ENCODE data around the gene TIMP2.

The TIMP2 gene

DNA sequence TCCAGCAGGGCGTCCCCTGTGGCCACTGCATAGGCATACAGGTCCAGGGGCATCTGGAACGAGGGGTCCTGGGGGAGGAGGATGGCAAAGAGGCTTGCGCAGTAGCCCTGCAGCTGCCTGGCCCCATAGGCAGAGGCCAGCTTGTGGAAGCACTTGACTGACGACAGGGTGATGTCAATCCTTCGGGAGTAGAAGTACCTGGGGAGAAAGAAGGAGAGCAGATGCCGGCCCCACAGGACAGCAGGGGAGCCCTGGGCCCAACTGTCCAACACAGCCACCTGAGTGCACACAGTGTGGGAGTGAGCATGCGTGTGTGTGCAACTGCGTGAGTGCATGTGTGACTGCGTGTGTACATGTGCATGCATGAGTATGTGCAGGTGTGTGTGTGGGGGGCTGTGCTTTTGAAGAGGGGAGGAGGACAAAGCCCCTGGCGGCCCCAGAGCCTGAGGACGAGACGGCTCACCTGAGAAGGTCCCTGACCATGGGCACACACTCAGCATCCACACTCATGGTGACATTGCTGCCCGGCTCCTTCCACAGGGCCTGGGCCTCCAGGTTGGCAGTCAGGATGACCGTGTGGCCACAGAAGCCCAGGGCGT lies 47.4 kb upstream of the TIMP2 start:
- Histone ChIP-seq H3K27me3 (ENCODE audit: insufficient read depth, low read length, poor library complexity) (no peaks in the 10 kb centered on the region), H3K4me2 (ENCODE audit: insufficient read depth, low read length) (no peak overlapping the region), H3K9me3 (ENCODE audit: insufficient read depth, low read length, severe bottlenecking) (no peaks in the 10 kb centered on the region), H4K20me1 (ENCODE audit: insufficient read depth, low read length) (peaks cover 39% of the 10 kb centered on the region), H2AFZ (ENCODE audit: low read depth, low read length) (no peak overlapping the region), H3K79me2 (ENCODE audit: insufficient read depth, low read length) (peaks cover 18% of the 10 kb centered on the region), H3K9ac (ENCODE audit: low read depth, low read length) (no peak overlapping the region), H3K4me3 (ENCODE audit: low read depth in 1 of 2, low read length in 2 of 2) (no peak overlapping the region), H3K4me1 (ENCODE audit: insufficient read depth, low read length) (peaks cover 13% of the 10 kb centered on the region), H3K36me3 (ENCODE audit: insufficient read depth, low read length) (peaks cover 88% of the 10 kb centered on the region), H3K27ac (ENCODE audit: low read length) (no peak overlapping the region)
- TF ChIP-seq EZH2 (IDR thresholded peaks at IDR 0.05; ENCODE audit: borderline replicate concordance, low read depth, low read length, severe bottlenecking): no peak
- TF ChIP-seq, protein P1, sequence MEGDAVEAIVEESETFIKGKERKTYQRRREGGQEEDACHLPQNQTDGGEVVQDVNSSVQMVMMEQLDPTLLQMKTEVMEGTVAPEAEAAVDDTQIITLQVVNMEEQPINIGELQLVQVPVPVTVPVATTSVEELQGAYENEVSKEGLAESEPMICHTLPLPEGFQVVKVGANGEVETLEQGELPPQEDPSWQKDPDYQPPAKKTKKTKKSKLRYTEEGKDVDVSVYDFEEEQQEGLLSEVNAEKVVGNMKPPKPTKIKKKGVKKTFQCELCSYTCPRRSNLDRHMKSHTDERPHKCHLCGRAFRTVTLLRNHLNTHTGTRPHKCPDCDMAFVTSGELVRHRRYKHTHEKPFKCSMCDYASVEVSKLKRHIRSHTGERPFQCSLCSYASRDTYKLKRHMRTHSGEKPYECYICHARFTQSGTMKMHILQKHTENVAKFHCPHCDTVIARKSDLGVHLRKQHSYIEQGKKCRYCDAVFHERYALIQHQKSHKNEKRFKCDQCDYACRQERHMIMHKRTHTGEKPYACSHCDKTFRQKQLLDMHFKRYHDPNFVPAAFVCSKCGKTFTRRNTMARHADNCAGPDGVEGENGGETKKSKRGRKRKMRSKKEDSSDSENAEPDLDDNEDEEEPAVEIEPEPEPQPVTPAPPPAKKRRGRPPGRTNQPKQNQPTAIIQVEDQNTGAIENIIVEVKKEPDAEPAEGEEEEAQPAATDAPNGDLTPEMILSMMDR (IDR thresholded peaks at IDR 0.05; ENCODE audit: borderline replicate concordance, extremely low read depth, low read length, poor library complexity, severe bottlenecking): no peak
- ATAC-seq (ENCODE audit: insufficient read depth, low read depth) (peak; percentile 4; the same call in 1 of the 3 replicates), DNase-seq (no peak)

DNA sequence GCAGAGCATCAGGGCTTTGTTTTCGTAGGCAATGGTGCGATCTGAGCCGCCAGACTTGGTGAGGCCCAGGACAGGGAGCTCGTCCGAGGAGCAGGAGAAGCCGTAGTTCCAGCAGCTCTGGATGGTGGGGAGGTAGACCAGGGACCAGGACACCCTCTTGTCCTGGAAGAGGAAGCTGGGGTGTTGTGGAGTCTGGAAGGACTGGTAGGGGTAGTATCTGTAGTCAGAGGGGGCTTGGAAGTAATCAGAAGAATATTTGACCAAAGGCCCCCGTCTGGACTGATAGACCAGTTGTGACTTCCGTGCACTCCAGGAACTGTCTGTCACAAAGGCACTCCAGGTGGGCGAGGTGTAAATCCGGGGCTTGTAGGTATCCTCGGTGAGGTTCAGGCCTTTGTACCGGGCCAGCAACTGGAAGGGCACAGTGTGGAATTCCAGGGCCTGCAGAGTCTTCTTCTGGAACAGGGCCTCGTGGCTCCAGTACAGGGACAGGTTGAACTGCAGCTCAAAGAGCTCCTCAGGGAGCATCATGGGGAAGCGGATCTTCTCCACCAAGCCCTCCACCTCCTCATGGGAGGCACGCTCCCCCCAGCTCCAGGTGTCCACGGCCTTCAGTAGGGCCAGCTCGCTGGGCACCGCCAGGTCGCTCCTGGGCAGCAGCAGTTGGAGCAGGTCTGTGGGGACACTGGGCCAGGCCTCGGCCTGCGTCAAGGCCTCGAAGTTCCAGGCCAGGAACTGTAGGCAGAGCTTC lies 46.7 kb upstream of the TIMP2 start:
- H3K36me3 ChIP-seq (ENCODE audit: insufficient read depth, low read length): peaks cover 88% of the 10 kb centered on the region
- H4K20me1 ChIP-seq (ENCODE audit: insufficient read depth, low read length): peaks cover 41% of the 10 kb centered on the region
- H3K27ac ChIP-seq (ENCODE audit: low read length): no peak overlapping the region
- no peak for TF ChIP-seq EZH2 (IDR thresholded peaks at IDR 0.05; ENCODE audit: borderline replicate concordance, low read depth, low read length, severe bottlenecking)
- TF ChIP-seq, protein P1 (IDR thresholded peaks at IDR 0.05; ENCODE audit: borderline replicate concordance, extremely low read depth, low read length, poor library complexity, severe bottlenecking): no peak
- no peak overlapping the region for H3K9ac ChIP-seq (ENCODE audit: low read depth, low read length)
- DNase-seq: no peak
- ATAC-seq (ENCODE audit: insufficient read depth, low read depth): 0 out of 3 replicates have a peak, but pooled peaks have one; percentile 7
- no peaks in the 10 kb centered on the region for H3K27me3 ChIP-seq (ENCODE audit: insufficient read depth, low read length, poor library complexity)
- H3K79me2 ChIP-seq (ENCODE audit: insufficient read depth, low read length): peaks cover 12% of the 10 kb centered on the region
- H3K9me3 ChIP-seq (ENCODE audit: insufficient read depth, low read length, severe bottlenecking): no peaks in the 10 kb centered on the region
- no peak overlapping the region for H3K4me3 ChIP-seq (ENCODE audit: low read depth in 1 of 2, low read length in 2 of 2)
- peaks cover 6% of the 10 kb centered on the region for H3K4me1 ChIP-seq (ENCODE audit: insufficient read depth, low read length)
- H2AFZ ChIP-seq (ENCODE audit: low read depth, low read length): no peak overlapping the region
- H3K4me2 ChIP-seq (ENCODE audit: insufficient read depth, low read length): no peak overlapping the region

DNA sequence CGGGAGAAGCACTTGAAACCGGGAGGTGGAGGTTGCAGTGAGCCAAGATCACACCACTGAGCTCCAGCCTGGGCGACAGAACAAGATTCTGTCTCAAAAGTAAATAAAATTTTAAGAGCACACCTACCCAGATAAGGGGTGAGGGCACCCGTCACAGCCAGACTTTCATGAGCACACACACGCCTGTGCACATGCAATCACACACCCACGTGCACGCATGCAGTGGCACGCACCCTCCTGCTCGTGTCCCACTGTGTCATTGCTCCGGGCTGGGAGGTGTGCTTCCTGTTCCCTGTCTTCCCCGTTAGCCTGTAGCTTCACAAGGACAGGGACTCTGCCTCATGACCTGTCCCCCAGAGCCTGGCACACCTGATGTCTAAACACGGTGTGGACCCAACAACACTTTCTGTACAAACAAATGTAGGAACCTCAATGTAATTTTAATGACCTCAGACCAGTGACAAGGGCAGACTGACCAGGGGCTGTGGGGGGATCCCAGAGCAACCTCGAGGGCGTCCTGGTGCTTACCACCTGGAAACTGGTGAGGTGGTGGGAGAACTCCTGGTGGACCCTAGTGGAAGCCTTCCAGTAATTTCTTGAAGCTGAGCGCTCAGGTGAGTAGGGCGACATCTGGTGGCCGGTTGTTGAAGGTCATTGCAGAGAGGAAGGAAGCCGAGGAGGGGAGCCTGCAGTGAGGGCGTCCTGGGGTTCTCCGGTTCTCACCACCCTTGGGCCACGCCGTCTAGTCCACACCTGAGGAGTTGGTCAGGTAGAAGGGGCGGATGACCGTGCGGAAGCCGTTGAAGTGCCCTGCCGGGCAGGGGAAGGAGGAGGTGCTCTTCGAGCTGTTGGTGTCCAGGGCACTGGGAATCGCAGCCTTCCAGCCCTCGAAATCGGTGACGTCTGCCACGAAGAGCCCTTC lies 45.9 kb upstream of the TIMP2 start:
- H3K27ac ChIP-seq (ENCODE audit: low read length): no peak overlapping the region
- peaks cover 4% of the 10 kb centered on the region for H3K79me2 ChIP-seq (ENCODE audit: insufficient read depth, low read length)
- H3K9ac ChIP-seq (ENCODE audit: low read depth, low read length): no peak overlapping the region
- no peak overlapping the region for H3K4me3 ChIP-seq (ENCODE audit: low read depth in 1 of 2, low read length in 2 of 2)
- H3K4me1 ChIP-seq (ENCODE audit: insufficient read depth, low read length): peaks cover 3% of the 10 kb centered on the region; the same call in 1 of the 2 replicates
- ATAC-seq (ENCODE audit: insufficient read depth, low read depth): peak; percentile 71
- H2AFZ ChIP-seq (ENCODE audit: low read depth, low read length): no peak overlapping the region
- no peaks in the 10 kb centered on the region for H3K27me3 ChIP-seq (ENCODE audit: insufficient read depth, low read length, poor library complexity)
- TF ChIP-seq, protein P1 (IDR thresholded peaks at IDR 0.05; ENCODE audit: borderline replicate concordance, extremely low read depth, low read length, poor library complexity, severe bottlenecking): peak; percentile 91
- TF ChIP-seq EZH2 (IDR thresholded peaks at IDR 0.05; ENCODE audit: borderline replicate concordance, low read depth, low read length, severe bottlenecking): no peak
- peaks cover 43% of the 10 kb centered on the region for H4K20me1 ChIP-seq (ENCODE audit: insufficient read depth, low read length)
- peaks cover 80% of the 10 kb centered on the region for H3K36me3 ChIP-seq (ENCODE audit: insufficient read depth, low read length)
- DNase-seq: peak; percentile 74
- no peaks in the 10 kb centered on the region for H3K9me3 ChIP-seq (ENCODE audit: insufficient read depth, low read length, severe bottlenecking)
- peak overlapping the region; percentile 1; the same call in 1 of the 2 replicates for H3K4me2 ChIP-seq (ENCODE audit: insufficient read depth, low read length)

Data from DND-41 (cell line).